NT2/D1 (cell line): ENCODE results near the gene PBXIP1.

Experiments
- SUZ12 ChIP-seq: IDR thresholded peaks from 2 replicates; pipeline ENCODE4 v1.6.1; 2011; ENCODE audit not compliant: insufficient read length, insufficient read depth; ENCODE audit errors: extremely low read depth
- YY1 ChIP-seq: IDR thresholded peaks from 2 replicates; pipeline ENCODE4 v1.6.1; 2011; ENCODE audit not compliant: insufficient read length, insufficient read depth

DNA sequence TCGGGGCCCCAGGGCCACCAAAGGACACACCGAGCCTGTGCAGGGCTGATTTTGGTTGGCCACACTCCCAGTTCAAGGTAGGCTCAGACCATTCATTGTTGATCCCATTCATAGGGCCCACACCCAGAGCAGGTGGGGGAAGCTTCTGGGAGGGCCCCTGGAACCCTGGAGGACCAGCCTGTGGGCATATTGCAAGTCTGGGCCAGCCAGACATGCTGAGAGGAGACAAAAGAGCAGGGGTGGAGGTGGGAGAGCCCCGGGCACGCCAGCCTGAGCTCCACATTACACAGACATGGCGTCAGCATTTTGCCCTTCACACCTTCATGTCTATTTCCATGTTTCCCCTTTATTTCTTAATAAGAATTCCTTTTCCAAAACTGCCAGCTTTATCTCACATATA is 45.0 kb downstream of the PBXIP1 start:
- no peak for TF ChIP-seq SUZ12
- TF ChIP-seq YY1 = no peak
